Spleen (tissue), 7 donors: ENCODE results near the gene ATP5PO.
"Not testable (repeated sequence)": the region's sequence is repeated elsewhere in the genome, so short reads cannot be mapped to it uniquely, and the experiment has no call there.

Source experiments
- CTCF ChIP-seq, 11 experiments: fragments of 200-600 bp in 7 of 11; fragments of 450-650 bp in 4 of 11; sonication (generic) in 4 of 11; IDR thresholded peaks in 8 of 11; conservative IDR thresholded peaks in 3 of 11; 1 replicate in 7 of 11; 2 replicates in 4 of 11; pipeline versions ENCODE4 v1.4.0 to v1.8.0; 2016 to 2021; ENCODE audit warnings: antibody characterized with exemption in 11 of 11, inconsistent platforms in 4 of 11, mild to moderate bottlenecking in 1 of 11
- POLR2A ChIP-seq, 3 donors: fragments of 450-650 bp; IDR thresholded peaks; one replicate each; pipeline ENCODE4 v1.5.1; 2017; ENCODE audit warnings: antibody characterized with exemption in 3 of 3, mild to moderate bottlenecking in 1 of 3
- POLR2AphosphoS5 ChIP-seq, 3 donors: sonication (generic); formaldehyde crosslinking; IDR thresholded peaks; one replicate each; pipeline ENCODE4 v1.5.1; 2017; ENCODE audit warnings: antibody characterized with exemption in 3 of 3
- donor health status: DM: no; HTN: no; CAD: no; lungs with moderate emphysema.
- donor health status: DM: no; HTN: no; CAD: no.
- donor health status: DM: no; HTN: no; CAD: no.

GRCh38 chr21:33867868-33868267 lies 47.7 kb downstream of the ATP5PO start:
- TF ChIP-seq POLR2AphosphoS5 (IDR thresholded peaks at IDR 0.05); CTCF (IDR thresholded peaks at IDR 0.05 in 8 of 11, conservative IDR thresholded peaks at IDR 0.05 in 3 of 11); POLR2A (IDR thresholded peaks at IDR 0.05): not testable (repeated sequence)
